ENCODE measurements around the gene PTH2R. TPM values are rescaled to one million over a fixed set of nuclear protein-coding genes. Genes with fewer than 3 reads are reported as not detected.
"Not testable (repeated sequence)": the region's sequence is repeated elsewhere in the genome, so short reads cannot be mapped to it uniquely, and the experiment has no call there.

Gene PTH2R
- total RNA-seq, 1 experiment from 2014 or later, result 0.10 TPM

- no peak overlapping the region for H3K27ac ChIP-seq (ENCODE audit: low read length)
- BruUV-seq (replicated peaks), result no TSS peak
- CTCF ChIA-PET, result no interaction called here
- no peak overlapping the region for H3K4me3 ChIP-seq (ENCODE audit: low read depth in 2 of 2, low read length in 2 of 2)
- intact Hi-C loops (cut with micrococcal nuclease; ENCODE audit: unreplicated experiment) (no loop called here), in situ Hi-C loops (cut with HindIII; ENCODE audit: low pct_unique_long_range_greater_than_20kb, low sequenced_read_pairs) (no loop called here)
- no peak for DNase-seq (ENCODE audit: low read depth, low spot score)
- POLR2A ChIA-PET, result no interaction called here
- ATAC-seq, result no peak
- H3K36me3 ChIP-seq (ENCODE audit: control insufficient read depth, insufficient read depth, low read length), result no peaks in the 10 kb centered on the region
- H3K27me3 ChIP-seq (ENCODE audit: control insufficient read depth, insufficient read depth, low read length), result no peaks in the 10 kb centered on the region
- no peaks in the 10 kb centered on the region for H3K4me1 ChIP-seq (ENCODE audit: control insufficient read depth, insufficient read depth, low read length)
- no peaks in the 10 kb centered on the region for H3K9me3 ChIP-seq (ENCODE audit: control insufficient read depth, insufficient read depth, low read depth, low read length)
- no peak for TF ChIP-seq REST (IDR thresholded peaks at IDR 0.05; ENCODE audit: insufficient read depth in 1 of 2, low read depth in 2 of 2, low read length in 1 of 2)
- TF ChIP-seq, protein P1, sequence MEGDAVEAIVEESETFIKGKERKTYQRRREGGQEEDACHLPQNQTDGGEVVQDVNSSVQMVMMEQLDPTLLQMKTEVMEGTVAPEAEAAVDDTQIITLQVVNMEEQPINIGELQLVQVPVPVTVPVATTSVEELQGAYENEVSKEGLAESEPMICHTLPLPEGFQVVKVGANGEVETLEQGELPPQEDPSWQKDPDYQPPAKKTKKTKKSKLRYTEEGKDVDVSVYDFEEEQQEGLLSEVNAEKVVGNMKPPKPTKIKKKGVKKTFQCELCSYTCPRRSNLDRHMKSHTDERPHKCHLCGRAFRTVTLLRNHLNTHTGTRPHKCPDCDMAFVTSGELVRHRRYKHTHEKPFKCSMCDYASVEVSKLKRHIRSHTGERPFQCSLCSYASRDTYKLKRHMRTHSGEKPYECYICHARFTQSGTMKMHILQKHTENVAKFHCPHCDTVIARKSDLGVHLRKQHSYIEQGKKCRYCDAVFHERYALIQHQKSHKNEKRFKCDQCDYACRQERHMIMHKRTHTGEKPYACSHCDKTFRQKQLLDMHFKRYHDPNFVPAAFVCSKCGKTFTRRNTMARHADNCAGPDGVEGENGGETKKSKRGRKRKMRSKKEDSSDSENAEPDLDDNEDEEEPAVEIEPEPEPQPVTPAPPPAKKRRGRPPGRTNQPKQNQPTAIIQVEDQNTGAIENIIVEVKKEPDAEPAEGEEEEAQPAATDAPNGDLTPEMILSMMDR (IDR thresholded peaks at IDR 0.05), result no peak
- no peak for TF ChIP-seq TCF7L2 (IDR thresholded peaks at IDR 0.05; ENCODE audit: low read depth, low read length)
- no peak for TF ChIP-seq SIN3A (IDR thresholded peaks at IDR 0.05; ENCODE audit: borderline replicate concordance, insufficient read depth, low read depth, low read length)
- no peak for TF ChIP-seq POLR2AphosphoS5 (IDR thresholded peaks at IDR 0.05; ENCODE audit: low read depth, low read length)
Measured at GRCh38 chr2:208479342-208479741, 72.8 kb downstream of the PTH2R start.

GRCh38 chr2:208481945-208482344, 75.4 kb downstream of the PTH2R start:
- ATAC-seq; H3K4me3 ChIP-seq (ENCODE audit: low read depth in 2 of 2, low read length in 2 of 2); CTCF ChIA-PET; DNase-seq (ENCODE audit: low read depth, low spot score); intact Hi-C loops (cut with micrococcal nuclease; ENCODE audit: unreplicated experiment); POLR2A ChIA-PET; H3K27ac ChIP-seq (ENCODE audit: low read length); H3K4me1 ChIP-seq (ENCODE audit: control insufficient read depth, insufficient read depth, low read length); BruUV-seq (replicated peaks); in situ Hi-C loops (cut with HindIII; ENCODE audit: low pct_unique_long_range_greater_than_20kb, low sequenced_read_pairs); H3K36me3 ChIP-seq (ENCODE audit: control insufficient read depth, insufficient read depth, low read length); H3K9me3 ChIP-seq (ENCODE audit: control insufficient read depth, insufficient read depth, low read depth, low read length); H3K27me3 ChIP-seq (ENCODE audit: control insufficient read depth, insufficient read depth, low read length): not testable (repeated sequence)

- ATAC-seq; intact Hi-C loops (cut with micrococcal nuclease; ENCODE audit: unreplicated experiment); BruUV-seq (replicated peaks); H3K9me3 ChIP-seq (ENCODE audit: control insufficient read depth, insufficient read depth, low read depth, low read length); H3K36me3 ChIP-seq (ENCODE audit: control insufficient read depth, insufficient read depth, low read length); POLR2A ChIA-PET; H3K27me3 ChIP-seq (ENCODE audit: control insufficient read depth, insufficient read depth, low read length); in situ Hi-C loops (cut with HindIII; ENCODE audit: low pct_unique_long_range_greater_than_20kb, low sequenced_read_pairs); H3K4me3 ChIP-seq (ENCODE audit: low read depth in 2 of 2, low read length in 2 of 2); DNase-seq (ENCODE audit: low read depth, low spot score); H3K27ac ChIP-seq (ENCODE audit: low read length); CTCF ChIA-PET; H3K4me1 ChIP-seq (ENCODE audit: control insufficient read depth, insufficient read depth, low read length): not testable (repeated sequence)
Measured at GRCh38 chr2:208482453-208483015, 75.9 kb downstream of the PTH2R start.

All from Panc1 (cell line).